Ovary (tissue), 9 donors: Measurements from ENCODE around the gene PARD3. TPM values are rescaled to one million over a fixed set of nuclear protein-coding genes. Genes with fewer than 3 reads are reported as not detected.

Source experiments
- DNase-seq, 5 donors: peaks; one replicate each; pipeline ENCODE4 v3.0.0-alpha.2; 2019 to 2020
- H3K27ac ChIP-seq, 2 donors: fragments of 200-600 bp; one replicate each; pipeline versions ENCODE4 v1.5.1 to v1.8.0; 2019 to 2022
- H3K27me3 ChIP-seq: fragments of 200-600 bp; one replicate; pipeline ENCODE4 v1.8.0; 2022
- H3K36me3 ChIP-seq: fragments of 200-600 bp; sonication (generic); one replicate; pipeline ENCODE4 v1.5.1; 2019
- H3K4me1 ChIP-seq: one replicate; pipeline ENCODE4 v1.8.1; 2013; ENCODE audit warnings: mild to moderate bottlenecking, moderate library complexity; ENCODE audit not compliant: insufficient read depth
- H3K4me3 ChIP-seq: fragments of 200-600 bp; sonication (generic); one replicate; pipeline ENCODE4 v1.5.1; 2017
- H3K9me3 ChIP-seq, 2 donors: fragments of 200-600 bp in 1 of 2; sonication (generic) in 1 of 2; one replicate each; pipeline versions ENCODE4 v1.5.1 to v1.8.1; 2013 to 2019; ENCODE audit warnings: mild to moderate bottlenecking in 1 of 2, moderate library complexity in 1 of 2
- EP300 ChIP-seq: sonication (generic); formaldehyde crosslinking; IDR thresholded peaks from one replicate; pipeline ENCODE4 v1.6.1; 2017; ENCODE audit warnings: antibody characterized with exemption
- POLR2A ChIP-seq: fragments of 450-650 bp; IDR thresholded peaks from one replicate; pipeline ENCODE4 v1.6.1; 2017; ENCODE audit warnings: antibody characterized with exemption, mild to moderate bottlenecking, moderate library complexity
- WGBS, 3 donors: extraction: QIAGEN DNeasy Blood & Tissue Kit in 1 of 3; methylation state at CpG; one replicate each; pipeline versions ENCODE4 v1.1.5 to v1.1.7; 2013 to 2017; 5-methylcytosine and 5-hydroxymethylcytosine counted together
- intact Hi-C, 4 donors: fragments of 100-400 bp; cut with DNase I; formaldehyde crosslinking; loops; one replicate each; pipeline versions ENCODE4 v1.11.0 to v1.15.1; 2022 to 2023
- polyA plus RNA-seq, 2 donors: library from polyadenylated mRNA; stranded (reverse); fragments of 200-250 nt in 1 of 2; fragments of 350-450 nt in 1 of 2; fragmentation: Illumina TruSeq in 1 of 2; extraction: RNeasy Lipid Tissue Mini Kit (QIAGEN cat#74804) in 1 of 2; gene quantifications; one replicate each; pipeline ENCODE4 v1.2.3, GENCODE V29; 2013 to 2014
- total RNA-seq, 7 donors: library from RNA; depleted of rRNA in 2 of 7; stranded (reverse); fragments of >200 nt in 2 of 7; fragmentation: NEBNext Ultra II Directional in 3 of 7; extraction: Animal tissue kit (Norgen Biotek cat#: 25700) in 3 of 7; gene quantifications; one replicate each; pipeline versions ENCODE4 v1.1.0 to v1.2.4, GENCODE V29; 2016 to 2023
- TF ChIP-seq, protein P1 (sequence below), 3 donors: fragments of 450-650 bp in 2 of 3; fragments of 200-600 bp in 1 of 3; IDR thresholded peaks; one replicate each; pipeline versions ENCODE4 v1.5.1 to v1.8.0; 2016 to 2022; ENCODE audit warnings: antibody characterized with exemption in 3 of 3, mild to moderate bottlenecking in 1 of 3
- donor health status: DM: no; HTN: no; CAD: no; lungs with moderate emphysema.
- donor health status: DM: no; HTN: no; CAD: no.
- donor health status: Bipolar disorder and iron deficiency.
- donor health status: DM: yes; HTN: yes; CAD: no.
- donor health status: DM: no; HTN: no; CAD: no.
- donor health status: DM: yes; HTN: yes; CAD: no.

PARD3 gene
- total and polyA plus RNA-seq, 9 donors = 31.8 to 92.3 (median 67.1) TPM

DNA sequence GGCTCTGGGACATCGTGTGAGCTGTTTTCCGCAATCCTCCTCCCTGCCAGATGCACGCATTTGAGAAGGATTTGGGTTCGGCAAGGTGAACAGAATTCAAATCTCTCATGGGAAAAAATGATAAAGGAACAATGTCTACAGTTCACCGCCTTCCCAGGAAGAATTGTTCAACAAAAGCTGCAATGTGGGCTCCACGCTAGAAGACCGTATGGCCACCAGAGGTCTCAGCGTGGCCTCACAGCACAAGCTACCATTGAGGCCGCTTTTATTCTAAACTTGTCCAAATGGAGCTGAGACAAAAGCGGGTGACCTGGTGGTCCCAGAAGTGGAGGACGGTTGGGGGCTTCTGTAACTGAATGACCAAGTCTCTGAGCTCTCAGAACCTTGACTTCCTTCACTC is 733.1 kb downstream of the PARD3 start:
- peaks cover 26% of the 10 kb centered on the region for H3K4me1 ChIP-seq
- H3K27me3 ChIP-seq = no peaks in the 10 kb centered on the region
- 97 to 99% (median 98%) methylated on average over 11 of the region's 11 CpGs for WGBS, 3 donors
- no peak overlapping the region for H3K4me3 ChIP-seq
- H3K9me3 ChIP-seq = no peaks in the 10 kb centered on the region
- DNase-seq = no peak
- TF ChIP-seq EP300 (no peak), POLR2A (no peak)
- H3K36me3 ChIP-seq = no peaks in the 10 kb centered on the region
- intact Hi-C loops = loop anchor here in 1 of 4 donors (10.0 kb wide), 1 partner anchor 887 kb away; no protein-coding TSS in a partner anchor
- no peak overlapping the region for H3K27ac ChIP-seq

DNA sequence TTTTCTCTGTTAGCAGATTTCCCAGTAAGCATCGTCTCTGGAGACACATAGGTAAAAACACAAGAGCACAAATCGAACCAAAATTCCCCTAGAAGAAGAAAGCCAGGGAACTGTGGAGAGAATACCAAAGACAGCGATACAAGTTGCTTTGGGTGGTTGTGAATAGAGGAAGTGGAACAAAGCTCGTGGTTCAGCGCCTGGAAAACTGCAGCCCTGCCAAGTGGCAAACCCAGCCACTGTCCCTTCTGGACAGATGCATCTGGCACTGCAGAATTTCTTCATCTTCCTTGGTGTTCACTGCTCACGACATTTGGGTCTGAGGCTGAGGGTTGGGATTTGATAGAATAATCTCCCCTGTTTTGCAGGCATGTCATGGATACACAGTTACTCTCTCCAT is 733.8 kb downstream of the PARD3 start:
- H3K9me3 ChIP-seq = no peaks in the 10 kb centered on the region
- no peak overlapping the region for H3K27ac ChIP-seq
- no peaks in the 10 kb centered on the region for H3K36me3 ChIP-seq
- WGBS, 3 donors = 46 to 55% (median 53%) methylated on average over 6 of the region's 6 CpGs
- no peak overlapping the region for H3K4me3 ChIP-seq
- TF ChIP-seq EP300 = no peak
- TF ChIP-seq, protein P1, sequence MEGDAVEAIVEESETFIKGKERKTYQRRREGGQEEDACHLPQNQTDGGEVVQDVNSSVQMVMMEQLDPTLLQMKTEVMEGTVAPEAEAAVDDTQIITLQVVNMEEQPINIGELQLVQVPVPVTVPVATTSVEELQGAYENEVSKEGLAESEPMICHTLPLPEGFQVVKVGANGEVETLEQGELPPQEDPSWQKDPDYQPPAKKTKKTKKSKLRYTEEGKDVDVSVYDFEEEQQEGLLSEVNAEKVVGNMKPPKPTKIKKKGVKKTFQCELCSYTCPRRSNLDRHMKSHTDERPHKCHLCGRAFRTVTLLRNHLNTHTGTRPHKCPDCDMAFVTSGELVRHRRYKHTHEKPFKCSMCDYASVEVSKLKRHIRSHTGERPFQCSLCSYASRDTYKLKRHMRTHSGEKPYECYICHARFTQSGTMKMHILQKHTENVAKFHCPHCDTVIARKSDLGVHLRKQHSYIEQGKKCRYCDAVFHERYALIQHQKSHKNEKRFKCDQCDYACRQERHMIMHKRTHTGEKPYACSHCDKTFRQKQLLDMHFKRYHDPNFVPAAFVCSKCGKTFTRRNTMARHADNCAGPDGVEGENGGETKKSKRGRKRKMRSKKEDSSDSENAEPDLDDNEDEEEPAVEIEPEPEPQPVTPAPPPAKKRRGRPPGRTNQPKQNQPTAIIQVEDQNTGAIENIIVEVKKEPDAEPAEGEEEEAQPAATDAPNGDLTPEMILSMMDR (IDR thresholded peaks at IDR 0.05) = no peak
- TF ChIP-seq POLR2A = no peak
- H3K4me1 ChIP-seq = peaks cover 26% of the 10 kb centered on the region
- H3K27me3 ChIP-seq = no peaks in the 10 kb centered on the region
- no peak for DNase-seq
- intact Hi-C loops = loop anchor here in 1 of 4 donors (10.0 kb wide), 1 partner anchor 887 kb away; no protein-coding TSS in a partner anchor

- DNase-seq = peak; percentile 68 to 83 (median 74)
- Histone ChIP-seq H3K27me3 (no peaks in the 10 kb centered on the region), H3K36me3 (no peaks in the 10 kb centered on the region), H3K27ac (peak overlapping the region in 1 of 2 donors; percentile 82), H3K4me1 (peaks cover 26% of the 10 kb centered on the region), H3K4me3 (no peak overlapping the region), H3K9me3 (no peaks in the 10 kb centered on the region)
- whole genome bisulfite sequencing, 3 donors = 24 to 33% (median 25%) methylated on average over 16 of the region's 16 CpGs
- intact Hi-C loops = loop anchor here in 1 of 4 donors (10.0 kb wide), 1 partner anchor 886 kb away; no protein-coding TSS in a partner anchor
- TF ChIP-seq EP300 = no peak
- TF ChIP-seq, protein P1 (IDR thresholded peaks at IDR 0.05) = no peak
- no peak for TF ChIP-seq POLR2A
These were observed 734.4 kb downstream of the PARD3 start for GRCh38 chr10:34080485-34081346.

DNA sequence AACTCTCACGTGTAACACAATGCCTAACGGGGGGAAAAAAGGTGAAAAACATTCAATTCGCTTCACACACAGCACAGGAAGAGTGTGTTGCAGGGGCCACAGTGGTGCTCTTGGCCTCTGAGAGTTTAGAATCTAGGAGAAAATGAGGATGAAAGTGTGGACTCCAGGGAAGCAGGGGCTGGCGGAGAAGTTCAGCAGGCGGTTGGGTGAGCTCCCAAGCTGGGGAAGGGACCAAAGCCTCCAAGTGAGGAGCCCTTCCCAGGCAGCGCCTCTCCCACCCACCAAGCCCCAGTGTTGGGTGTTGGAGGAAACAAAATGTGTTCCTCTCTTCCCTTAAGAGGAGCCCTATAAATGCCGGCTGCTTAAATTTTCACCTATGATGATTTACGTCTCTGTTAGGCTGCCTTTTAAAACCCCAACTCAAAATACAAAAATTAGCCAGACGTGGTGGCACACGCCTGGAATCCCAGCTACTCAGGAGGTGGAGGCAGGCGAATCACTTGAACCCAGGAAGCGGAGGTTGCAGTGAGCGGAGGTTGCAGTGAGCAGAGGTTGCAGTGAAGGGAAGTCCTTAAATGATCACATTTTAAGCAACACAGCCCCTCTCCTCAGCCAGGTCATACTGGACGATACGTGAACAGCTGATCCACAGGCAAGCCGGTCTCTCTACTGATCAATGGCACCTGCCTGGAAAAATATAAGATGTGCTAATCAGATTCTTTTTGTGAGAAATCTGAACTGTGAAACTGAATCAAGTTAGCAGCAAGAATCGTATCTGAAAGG is 735.2 kb downstream of the PARD3 start:
- Histone ChIP-seq H3K9me3 (no peaks in the 10 kb centered on the region), H3K27ac (peak overlapping the region in 1 of 2 donors; percentile 82), H3K4me3 (no peak overlapping the region), H3K4me1 (peaks cover 28% of the 10 kb centered on the region), H3K27me3 (no peaks in the 10 kb centered on the region), H3K36me3 (no peaks in the 10 kb centered on the region)
- WGBS, 3 donors = 89 to 91% (median 90%) methylated on average over 17 of the region's 17 CpGs
- no peak for TF ChIP-seq EP300
- intact Hi-C loops = loop anchor here in 2 of 4 donors (10.0 kb wide), 2 partner anchors 745 to 885 kb away; partner anchors contain the start of gene NRP1 (in 1 of the 2)
- no peak for DNase-seq

- H3K9me3 ChIP-seq = no peaks in the 10 kb centered on the region
- peaks cover 30% of the 10 kb centered on the region for H3K4me1 ChIP-seq
- H3K27me3 ChIP-seq = no peaks in the 10 kb centered on the region
- TF ChIP-seq, protein P1 (IDR thresholded peaks at IDR 0.05) = peak in 1 of 3 donors; percentile 10
- TF ChIP-seq EP300 = no peak
- DNase-seq = peak; percentile 81 to 88 (median 84)
- no peak overlapping the region for H3K4me3 ChIP-seq
- 12 to 14% (median 12%) methylated on average over 22 of the region's 22 CpGs for WGBS, 3 donors
- H3K36me3 ChIP-seq = no peaks in the 10 kb centered on the region
- peak overlapping the region; percentile 20 to 82 for H3K27ac ChIP-seq
- intact Hi-C loops = loop anchor here in 1 of 4 donors (10.0 kb wide), 1 partner anchor 744 kb away; the partner anchor contains the start of gene NRP1
These were observed 736.2 kb downstream of the PARD3 start for GRCh38 chr10:34078745-34079470.
